Measurements from ENCODE around the gene HEATR9.

The HEATR9 gene

GRCh38 chr17:35865412-35866340 lies 3.0 kb downstream of the HEATR9 start:
- Histone ChIP-seq H3K4me2 (ENCODE audit: insufficient read depth, low read length) (no peak overlapping the region), H3K9me3 (ENCODE audit: insufficient read depth, low read length, severe bottlenecking) (no peaks in the 10 kb centered on the region), H3K4me3 (ENCODE audit: low read depth in 1 of 2, low read length in 2 of 2) (no peak overlapping the region), H4K20me1 (ENCODE audit: insufficient read depth, low read length) (no peaks in the 10 kb centered on the region), H3K9ac (ENCODE audit: low read depth, low read length) (no peak overlapping the region), H3K36me3 (ENCODE audit: insufficient read depth, low read length) (no peaks in the 10 kb centered on the region), H3K4me1 (ENCODE audit: insufficient read depth, low read length) (no peaks in the 10 kb centered on the region), H2AFZ (ENCODE audit: low read depth, low read length) (no peak overlapping the region), H3K27me3 (ENCODE audit: insufficient read depth, low read length, poor library complexity) (no peaks in the 10 kb centered on the region), H3K79me2 (ENCODE audit: insufficient read depth, low read length) (no peaks in the 10 kb centered on the region), H3K27ac (ENCODE audit: low read length) (no peak overlapping the region)
- no peak for DNase-seq
- ATAC-seq (ENCODE audit: insufficient read depth, low read depth): no peak
- TF ChIP-seq CTCF (IDR thresholded peaks at IDR 0.05; ENCODE audit: borderline replicate concordance, extremely low read depth, low read length, poor library complexity, severe bottlenecking) (no peak), EZH2 (IDR thresholded peaks at IDR 0.05; ENCODE audit: borderline replicate concordance, low read depth, low read length, severe bottlenecking) (no peak)

- H3K9ac ChIP-seq (ENCODE audit: low read depth, low read length): no peak overlapping the region
- H3K27ac ChIP-seq (ENCODE audit: low read length): no peak overlapping the region
- no peaks in the 10 kb centered on the region for H3K27me3 ChIP-seq (ENCODE audit: insufficient read depth, low read length, poor library complexity)
- TF ChIP-seq EZH2 (IDR thresholded peaks at IDR 0.05; ENCODE audit: borderline replicate concordance, low read depth, low read length, severe bottlenecking) (no peak), CTCF (IDR thresholded peaks at IDR 0.05; ENCODE audit: borderline replicate concordance, extremely low read depth, low read length, poor library complexity, severe bottlenecking) (no peak)
- H3K9me3 ChIP-seq (ENCODE audit: insufficient read depth, low read length, severe bottlenecking): no peaks in the 10 kb centered on the region
- no peak overlapping the region for H3K4me2 ChIP-seq (ENCODE audit: insufficient read depth, low read length)
- no peaks in the 10 kb centered on the region for H3K4me1 ChIP-seq (ENCODE audit: insufficient read depth, low read length)
- H2AFZ ChIP-seq (ENCODE audit: low read depth, low read length): no peak overlapping the region
- DNase-seq: no peak
- H3K4me3 ChIP-seq (ENCODE audit: low read depth in 1 of 2, low read length in 2 of 2): no peak overlapping the region
- H4K20me1 ChIP-seq (ENCODE audit: insufficient read depth, low read length): no peaks in the 10 kb centered on the region
- H3K36me3 ChIP-seq (ENCODE audit: insufficient read depth, low read length): no peaks in the 10 kb centered on the region
- ATAC-seq (ENCODE audit: insufficient read depth, low read depth): no peak
- no peaks in the 10 kb centered on the region for H3K79me2 ChIP-seq (ENCODE audit: insufficient read depth, low read length)
These were observed 3.8 kb downstream of the HEATR9 start for GRCh38 chr17:35864853-35865252.

- Histone ChIP-seq H3K9ac (ENCODE audit: low read depth, low read length) (no peak overlapping the region), H3K4me3 (ENCODE audit: low read depth in 1 of 2, low read length in 2 of 2) (no peak overlapping the region), H3K4me2 (ENCODE audit: insufficient read depth, low read length) (no peak overlapping the region), H4K20me1 (ENCODE audit: insufficient read depth, low read length) (no peaks in the 10 kb centered on the region), H3K27me3 (ENCODE audit: insufficient read depth, low read length, poor library complexity) (no peaks in the 10 kb centered on the region), H2AFZ (ENCODE audit: low read depth, low read length) (no peak overlapping the region), H3K27ac (ENCODE audit: low read length) (no peak overlapping the region), H3K79me2 (ENCODE audit: insufficient read depth, low read length) (no peaks in the 10 kb centered on the region), H3K9me3 (ENCODE audit: insufficient read depth, low read length, severe bottlenecking) (no peaks in the 10 kb centered on the region), H3K4me1 (ENCODE audit: insufficient read depth, low read length) (no peaks in the 10 kb centered on the region), H3K36me3 (ENCODE audit: insufficient read depth, low read length) (no peaks in the 10 kb centered on the region; the same call in 1 of the 2 replicates)
- no peak for DNase-seq
- TF ChIP-seq EZH2 (IDR thresholded peaks at IDR 0.05; ENCODE audit: borderline replicate concordance, low read depth, low read length, severe bottlenecking) (no peak), CTCF (IDR thresholded peaks at IDR 0.05; ENCODE audit: borderline replicate concordance, extremely low read depth, low read length, poor library complexity, severe bottlenecking) (no peak)
- ATAC-seq (ENCODE audit: insufficient read depth, low read depth): no peak
These were observed 12.1 kb downstream of the HEATR9 start for GRCh38 chr17:35856603-35857002.

Data from DND-41 (cell line).